GM12801 (cell line): ENCODE results near the gene DPP7.

Experiments used
- TF ChIP-seq, protein P1 (sequence below): IDR thresholded peaks from one replicate; pipeline ENCODE4 v1.5.1; 2011; ENCODE audit warnings: control low read depth; ENCODE audit not compliant: insufficient read length; ENCODE audit errors: extremely low read depth

The DPP7 gene

DNA sequence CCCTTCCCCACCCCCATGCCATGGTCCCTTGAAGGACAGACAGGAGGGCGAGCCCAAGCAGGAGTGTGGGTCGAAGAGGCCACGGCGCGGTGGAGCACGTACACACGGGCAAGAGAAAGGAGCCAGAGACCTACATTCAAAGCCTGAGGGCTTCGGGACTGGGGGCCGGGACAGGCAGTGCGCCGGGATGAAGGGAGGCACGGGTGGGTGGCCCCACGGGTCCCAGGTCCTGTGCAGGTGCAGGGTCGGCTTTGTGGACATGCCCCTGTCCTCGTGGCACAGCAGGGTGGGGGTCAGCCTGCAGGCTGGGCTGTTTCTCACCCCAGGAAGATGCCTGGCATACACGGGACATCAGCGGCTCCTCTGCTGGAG, 45.5 kb upstream of the DPP7 start:
- TF ChIP-seq, protein P1, sequence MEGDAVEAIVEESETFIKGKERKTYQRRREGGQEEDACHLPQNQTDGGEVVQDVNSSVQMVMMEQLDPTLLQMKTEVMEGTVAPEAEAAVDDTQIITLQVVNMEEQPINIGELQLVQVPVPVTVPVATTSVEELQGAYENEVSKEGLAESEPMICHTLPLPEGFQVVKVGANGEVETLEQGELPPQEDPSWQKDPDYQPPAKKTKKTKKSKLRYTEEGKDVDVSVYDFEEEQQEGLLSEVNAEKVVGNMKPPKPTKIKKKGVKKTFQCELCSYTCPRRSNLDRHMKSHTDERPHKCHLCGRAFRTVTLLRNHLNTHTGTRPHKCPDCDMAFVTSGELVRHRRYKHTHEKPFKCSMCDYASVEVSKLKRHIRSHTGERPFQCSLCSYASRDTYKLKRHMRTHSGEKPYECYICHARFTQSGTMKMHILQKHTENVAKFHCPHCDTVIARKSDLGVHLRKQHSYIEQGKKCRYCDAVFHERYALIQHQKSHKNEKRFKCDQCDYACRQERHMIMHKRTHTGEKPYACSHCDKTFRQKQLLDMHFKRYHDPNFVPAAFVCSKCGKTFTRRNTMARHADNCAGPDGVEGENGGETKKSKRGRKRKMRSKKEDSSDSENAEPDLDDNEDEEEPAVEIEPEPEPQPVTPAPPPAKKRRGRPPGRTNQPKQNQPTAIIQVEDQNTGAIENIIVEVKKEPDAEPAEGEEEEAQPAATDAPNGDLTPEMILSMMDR, result no peak

DNA sequence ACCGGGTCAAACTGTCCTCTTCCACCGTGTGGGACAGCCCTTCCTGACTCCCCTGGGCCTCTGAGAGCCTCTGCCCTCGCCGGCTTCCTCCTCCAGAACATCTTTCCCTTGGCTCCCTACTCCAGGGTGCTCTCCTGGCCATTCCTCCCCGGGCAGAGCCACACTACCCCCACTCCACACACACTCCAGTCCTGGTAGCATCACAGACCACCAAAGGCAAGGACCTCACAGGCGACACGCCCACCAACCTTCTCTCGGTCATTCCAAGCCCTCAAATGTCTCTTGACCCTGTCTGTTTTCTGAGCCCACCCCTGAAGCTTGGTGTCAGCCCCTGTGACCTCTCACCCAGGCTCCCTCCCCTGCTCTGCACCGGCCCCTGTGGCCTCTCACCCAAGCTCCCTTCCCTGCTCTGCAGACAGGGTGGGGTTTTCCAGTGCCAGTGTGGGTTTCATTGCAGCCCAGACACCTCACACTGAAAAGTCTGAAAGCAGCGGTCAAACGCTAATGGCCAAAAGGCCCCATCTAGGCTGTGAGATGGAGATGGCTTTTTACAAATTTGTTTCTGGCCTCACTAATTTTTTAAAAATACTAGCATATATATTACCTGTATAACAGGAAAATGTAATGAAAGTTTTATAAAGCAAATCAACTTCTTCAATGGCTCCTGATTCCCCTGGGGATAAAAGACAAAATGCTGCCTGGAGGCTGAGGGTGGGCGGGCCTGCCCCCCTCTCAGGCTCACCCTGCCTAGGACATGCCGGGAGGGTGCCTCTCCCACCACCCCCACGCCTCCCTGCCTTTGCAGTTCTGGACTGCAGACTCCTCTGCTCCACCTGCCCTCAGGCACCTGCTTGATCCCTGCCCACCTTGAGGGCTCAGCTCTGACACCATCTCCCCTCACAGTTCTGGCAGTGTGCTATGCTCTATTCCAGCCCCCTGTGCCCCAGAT, 44.8 kb upstream of the DPP7 start:
- TF ChIP-seq, protein P1, result no peak

DNA sequence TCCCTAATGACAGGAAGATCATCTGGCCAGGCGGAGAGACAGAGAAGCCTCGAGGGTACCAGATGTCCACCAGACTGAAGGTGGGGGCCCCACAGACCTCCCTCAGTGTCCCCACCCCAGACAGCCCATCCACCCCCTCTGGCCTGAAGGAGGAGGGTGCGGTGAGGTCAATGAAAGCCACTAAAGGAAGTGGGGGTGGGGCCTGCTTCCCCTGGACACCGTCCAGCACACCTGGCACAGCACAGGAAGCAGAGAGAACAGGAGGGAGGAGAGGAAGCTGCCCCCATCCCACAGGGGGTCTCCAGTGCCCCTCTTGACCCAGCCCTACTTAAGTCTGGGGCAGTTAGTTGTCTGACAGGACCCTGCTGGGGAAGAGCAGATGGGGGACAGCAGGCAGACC, 44.1 kb upstream of the DPP7 start:
- TF ChIP-seq, protein P1, result no peak

- TF ChIP-seq, protein P1, result no peak
Measured at GRCh38 chr9:137157618-137158415, 43.3 kb upstream of the DPP7 start.

DNA sequence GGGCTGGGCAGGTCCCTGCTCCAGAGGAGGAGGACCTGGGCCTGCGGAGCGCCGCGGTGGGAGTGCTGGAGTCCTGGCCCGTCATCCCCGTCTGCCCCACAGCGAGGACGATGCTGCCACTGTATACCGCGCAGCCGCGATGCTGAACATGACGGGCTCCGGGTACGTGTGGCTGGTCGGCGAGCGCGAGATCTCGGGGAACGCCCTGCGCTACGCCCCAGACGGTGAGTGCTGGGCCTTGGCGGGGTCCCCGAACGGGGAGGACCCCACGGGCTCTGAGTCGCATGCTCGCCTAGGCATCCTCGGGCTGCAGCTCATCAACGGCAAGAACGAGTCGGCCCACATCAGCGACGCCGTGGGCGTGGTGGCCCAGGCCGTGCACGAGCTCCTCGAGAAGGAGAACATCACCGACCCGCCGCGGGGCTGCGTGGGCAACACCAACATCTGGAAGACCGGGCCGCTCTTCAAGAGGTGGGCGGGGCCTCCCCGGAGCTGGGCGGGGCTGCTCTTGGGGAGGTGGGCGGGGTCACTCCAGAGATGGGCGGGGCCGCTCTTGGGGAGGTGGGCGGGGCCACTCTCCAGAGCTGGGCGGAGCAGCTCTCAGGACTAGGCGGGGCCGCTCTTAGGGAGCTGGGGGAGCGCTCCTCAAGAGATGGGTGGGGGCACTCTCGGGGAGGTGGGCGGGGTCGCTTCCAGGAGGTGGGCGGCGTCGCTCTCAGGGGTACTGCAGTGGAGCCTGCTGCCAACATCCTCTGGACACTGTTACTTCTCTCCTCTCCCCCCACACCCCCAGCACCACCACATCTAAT, 42.2 kb upstream of the DPP7 start:
- TF ChIP-seq, protein P1, result no peak

GRCh38 chr9:137152844-137153405, 38.4 kb upstream of the DPP7 start:
- TF ChIP-seq, protein P1, result no peak
